BJ (cell line): ENCODE results near the gene NAALADL2. TPM values are rescaled to one million over a fixed set of nuclear protein-coding genes. Genes with fewer than 3 reads are reported as not detected.

Source experiments
- CTCF ChIA-PET: fragments of 350-600 bp; formaldehyde crosslinking; extraction: SDS; loops from one replicate; lab custom pipeline; 2021; ENCODE audit warnings: antibody characterized with exemption, inconsistent platforms; lab: Yijun Ruan, JAX
- POLR2A ChIA-PET: fragments of 300-600 bp; sonication (Branson Sonifier 250); formaldehyde crosslinking; extraction: SDS; loops from one replicate; lab custom pipeline; 2021; ENCODE audit warnings: antibody characterized with exemption; lab: Charles Lee
- DNase-seq: peaks from one replicate; pipeline ENCODE4 v3.0.0-alpha.2; 2011; ENCODE audit warnings: low read depth
- H3K27me3 ChIP-seq: 2 replicates; pipeline ENCODE4 v1.6.0; 2011; ENCODE audit warnings: low read length; ENCODE audit not compliant: control insufficient read depth, insufficient read depth
- H3K36me3 ChIP-seq: 2 replicates; pipeline ENCODE4 v1.5.1; 2011; ENCODE audit warnings: low read length; ENCODE audit not compliant: control insufficient read depth, insufficient read depth
- H3K4me3 ChIP-seq: 2 replicates; pipeline ENCODE4 v1.5.1; 2011; ENCODE audit warnings: low read depth, mild to moderate bottlenecking, control low read depth, low read length
- CTCF ChIP-seq: IDR thresholded peaks from 2 replicates; pipeline ENCODE4 v1.5.1; 2011; ENCODE audit warnings: low read depth, mild to moderate bottlenecking, control low read depth, inconsistent platforms, low read length, moderate library complexity; ENCODE audit not compliant: insufficient read depth
- polyA plus RNA-seq: library from polyadenylated mRNA; depleted of rRNA; stranded (reverse); fragments of >200 nt; gene quantifications from 2 replicates; pipeline ENCODE4 v1.2.3, GENCODE V29; 2011

NAALADL2 gene
- polyA plus RNA-seq, 1 experiment: 3.6 TPM

GRCh38 chr3:174958671-174959328, 99.7 kb downstream of the NAALADL2 start:
- Histone ChIP-seq H3K27me3 (no peaks in the 10 kb centered on the region), H3K36me3 (no peaks in the 10 kb centered on the region), H3K4me3 (no peak overlapping the region)
- POLR2A ChIA-PET: no interaction called here
- no peak for TF ChIP-seq CTCF
- no peak for DNase-seq
- CTCF ChIA-PET: no interaction called here

DNA sequence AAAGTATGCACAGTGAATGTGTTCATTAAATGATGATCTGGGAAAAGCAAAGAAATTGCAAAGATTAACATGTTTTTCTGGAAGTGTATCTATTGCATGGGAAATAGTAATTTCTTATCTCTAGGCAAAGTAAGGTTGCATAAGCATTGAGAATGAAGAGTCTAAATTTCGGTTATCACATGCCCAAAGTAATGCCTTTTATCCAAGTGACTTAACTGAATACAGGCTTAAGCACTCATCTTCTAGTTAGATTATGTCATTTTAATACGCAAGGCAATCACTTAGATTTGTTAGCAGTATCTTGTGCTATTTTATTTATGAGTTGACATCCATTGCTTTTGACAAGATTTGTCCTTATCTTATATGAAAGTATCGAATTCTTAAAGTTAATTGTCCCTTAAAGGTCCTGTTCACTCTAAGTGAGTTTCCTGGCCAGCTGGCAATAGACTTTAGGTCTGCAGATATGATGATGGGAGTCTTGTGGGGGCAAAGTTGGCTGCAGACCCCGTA, 100.5 kb downstream of the NAALADL2 start:
- no peak for DNase-seq
- CTCF ChIA-PET: no interaction called here
- no peaks in the 10 kb centered on the region for H3K27me3 ChIP-seq
- POLR2A ChIA-PET: no interaction called here
- no peak overlapping the region for H3K4me3 ChIP-seq
- no peaks in the 10 kb centered on the region for H3K36me3 ChIP-seq
- no peak for TF ChIP-seq CTCF

GRCh38 chr3:174960898-174961297, 101.8 kb downstream of the NAALADL2 start:
- DNase-seq: no peak
- TF ChIP-seq CTCF: no peak
- Histone ChIP-seq H3K4me3 (no peak overlapping the region), H3K27me3 (no peaks in the 10 kb centered on the region), H3K36me3 (no peaks in the 10 kb centered on the region)
- ChIA-PET POLR2A (no interaction called here), CTCF (no interaction called here)

DNA sequence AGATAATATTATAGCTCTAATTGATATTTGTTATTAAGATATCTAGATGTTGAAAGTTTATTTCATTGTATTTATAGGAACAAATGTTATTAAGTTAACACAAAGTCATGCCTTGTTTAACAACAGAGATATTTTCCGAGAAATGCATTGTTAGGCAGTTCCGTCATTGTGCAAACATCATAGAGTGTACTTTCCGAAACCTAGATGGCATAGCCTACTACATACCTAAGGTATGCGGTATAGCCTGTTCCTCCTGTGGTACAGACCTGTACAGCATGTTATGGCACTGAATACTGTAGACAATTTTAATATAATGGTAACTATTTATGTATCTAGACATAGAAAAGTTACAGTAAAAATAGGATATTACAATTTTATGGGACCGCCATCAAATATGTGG, 114.3 kb downstream of the NAALADL2 start:
- TF ChIP-seq CTCF: no peak
- no peak overlapping the region for H3K4me3 ChIP-seq
- H3K27me3 ChIP-seq: no peaks in the 10 kb centered on the region
- POLR2A ChIA-PET: no interaction called here
- CTCF ChIA-PET: no interaction called here
- DNase-seq: no peak
- no peaks in the 10 kb centered on the region for H3K36me3 ChIP-seq

DNA sequence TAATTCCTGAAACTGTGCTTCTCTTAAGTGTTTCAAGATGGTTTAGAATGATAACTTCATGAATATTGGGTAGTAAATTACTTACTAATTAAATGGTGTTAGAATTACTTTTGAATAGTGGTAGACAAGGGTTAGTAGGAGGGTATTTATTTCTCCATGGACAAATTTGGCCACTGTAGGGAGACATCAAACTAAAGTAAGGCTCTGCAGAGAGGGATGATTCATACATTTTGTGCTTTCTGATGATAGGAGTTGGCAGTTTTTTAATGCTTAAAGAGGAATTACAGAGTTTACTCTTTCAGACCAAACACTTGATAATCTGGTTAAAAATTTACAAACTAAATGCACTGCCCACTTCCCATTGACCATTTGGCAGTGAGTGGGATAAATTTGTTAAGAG, 127.6 kb downstream of the NAALADL2 start:
- Histone ChIP-seq H3K36me3 (no peaks in the 10 kb centered on the region), H3K27me3 (no peaks in the 10 kb centered on the region), H3K4me3 (no peak overlapping the region)
- DNase-seq: no peak
- TF ChIP-seq CTCF: no peak
- POLR2A ChIA-PET: no interaction called here
- CTCF ChIA-PET: no interaction called here
